Stimulated activated naive CD8-positive, alpha-beta T cell treated with anti-CD3 and anti-CD28 coated beads, Interleukin-15, Interleukin-2, amounts not matched to agents 100 U/mL and 50 U/mL, for 24 hours (primary cell): Measurements from ENCODE around the gene CCDC136.

Experiments used
- ATAC-seq: fragments of 150-1000 bp; cut with Tn5 transposase; one replicate; pipeline ENCODE4 v1.10.0; 2021
- DNase-seq: peaks from one replicate; pipeline ENCODE4 v3.0.0; 2021

Gene CCDC136

DNA sequence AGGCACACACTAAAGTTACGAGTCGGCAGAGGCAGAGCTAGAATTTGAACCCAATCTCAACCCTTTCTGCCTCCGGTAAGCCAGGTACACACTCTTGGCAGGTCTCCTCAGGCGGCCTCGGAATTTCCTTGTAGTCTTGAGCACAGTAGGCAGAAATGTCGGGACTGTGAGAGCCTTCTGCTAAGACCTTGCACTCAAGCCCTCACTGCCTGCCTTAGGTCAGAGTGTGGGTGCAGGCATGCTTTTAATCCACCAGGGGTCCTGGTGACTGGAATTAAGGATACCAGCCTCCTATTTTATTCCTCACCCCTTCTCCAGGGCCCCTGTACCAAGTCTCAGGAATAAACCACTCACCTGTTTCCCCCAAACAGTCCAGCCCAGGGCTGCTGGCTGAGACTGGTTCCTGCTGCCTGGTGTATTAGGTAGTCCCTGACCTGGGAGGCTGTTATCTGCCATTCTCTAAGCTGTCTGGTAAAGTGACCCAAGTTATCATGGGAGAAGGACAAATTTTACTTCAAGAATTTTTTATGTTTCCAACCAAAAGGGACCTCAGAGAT, 71.7 kb downstream of the CCDC136 start:
- DNase-seq (peak; percentile 54), ATAC-seq (peak; percentile 30)

DNA sequence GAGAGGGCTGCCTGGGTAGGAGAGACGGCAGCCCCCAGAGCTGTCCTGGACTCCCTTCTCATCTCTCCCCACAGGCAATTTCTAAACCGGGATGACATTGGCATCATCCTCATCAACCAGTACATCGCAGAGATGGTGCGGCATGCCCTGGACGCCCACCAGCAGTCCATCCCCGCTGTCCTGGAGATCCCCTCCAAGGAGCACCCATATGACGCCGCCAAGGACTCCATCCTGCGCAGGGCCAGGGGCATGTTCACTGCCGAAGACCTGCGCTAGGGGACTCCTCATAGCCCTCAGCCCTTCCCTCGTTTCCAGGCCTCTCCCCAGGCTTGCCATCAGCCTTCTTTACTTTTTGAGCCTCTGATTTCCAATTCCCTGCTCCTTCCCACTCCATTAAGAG, 73.5 kb downstream of the CCDC136 start:
- ATAC-seq (no peak), DNase-seq (no peak)

GRCh38 chr7:128865996-128866877, 74.5 kb downstream of the CCDC136 start:
- no peak for ATAC-seq
- no peak for DNase-seq

GRCh38 chr7:128867241-128867640, 75.5 kb downstream of the CCDC136 start:
- ATAC-seq (no peak), DNase-seq (no peak)

- no peak for DNase-seq
- no peak for ATAC-seq
Measured at GRCh38 chr7:128867842-128868623, 76.3 kb downstream of the CCDC136 start.

GRCh38 chr7:128868624-128869137, 76.9 kb downstream of the CCDC136 start:
- ATAC-seq (no peak), DNase-seq (no peak)

DNA sequence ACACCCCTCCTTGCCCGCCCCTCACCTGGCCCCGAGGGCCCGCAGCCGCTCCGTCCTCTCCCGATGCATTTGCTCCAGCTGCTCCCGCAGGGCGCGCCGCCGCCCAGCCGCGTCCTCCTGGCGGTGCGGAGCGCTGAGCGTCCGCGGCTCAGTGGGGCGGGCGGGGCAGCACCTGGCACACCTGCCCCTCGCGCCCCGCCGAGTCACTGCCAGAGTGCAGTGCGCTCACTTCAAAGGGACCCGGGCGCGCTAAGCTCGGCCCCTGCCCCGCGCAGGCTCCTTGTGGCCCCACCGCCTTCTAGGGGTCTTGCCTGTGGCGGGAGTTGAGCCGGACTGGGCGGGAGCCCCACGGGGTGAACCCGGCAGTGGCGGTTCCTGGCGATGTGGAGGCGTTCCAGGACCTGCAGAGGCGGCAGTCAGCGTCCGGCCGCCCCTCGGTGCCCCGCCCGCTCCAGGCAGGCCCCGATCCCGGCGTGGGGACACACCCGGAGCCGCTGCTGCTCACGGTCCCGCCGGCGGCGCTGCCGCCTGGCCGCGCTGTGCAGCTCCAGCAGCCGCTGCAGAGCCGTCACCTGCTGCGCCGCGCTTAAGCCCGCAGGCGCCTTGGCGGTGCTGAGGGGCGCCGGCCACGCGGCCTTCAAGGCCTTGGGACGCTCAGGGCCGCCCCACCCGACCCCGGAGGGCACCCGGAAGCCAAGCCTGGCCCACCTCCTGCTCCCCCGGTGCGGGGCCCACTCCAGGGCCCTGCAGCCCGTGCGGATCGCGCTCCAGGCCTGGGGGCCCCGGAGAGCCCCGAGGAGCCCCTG, 77.6 kb downstream of the CCDC136 start:
- DNase-seq (peak; percentile 55), ATAC-seq (peak; percentile 85)

GRCh38 chr7:128869944-128870285, 78.1 kb downstream of the CCDC136 start:
- DNase-seq (peak; percentile 47), ATAC-seq (peak; percentile 53)

DNA sequence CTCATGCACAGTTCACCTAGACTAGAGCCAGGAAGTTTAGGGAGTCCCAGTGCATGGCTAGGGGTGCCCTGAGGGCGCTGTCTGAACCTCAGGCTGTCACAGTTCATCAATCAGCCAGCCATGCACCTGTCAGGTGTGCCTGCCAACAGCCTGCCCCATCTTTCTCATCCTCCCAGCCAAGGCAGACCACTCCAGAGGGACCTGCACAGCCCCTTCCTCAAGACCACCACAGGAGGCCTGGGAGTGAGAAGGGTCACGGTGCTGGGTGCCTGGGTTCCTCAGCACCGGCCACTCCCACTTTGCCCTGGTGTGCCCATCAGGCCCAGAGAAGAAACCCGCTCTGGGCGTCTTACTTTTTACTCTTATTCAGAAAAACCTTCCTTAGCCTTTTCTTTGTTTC, 79.3 kb downstream of the CCDC136 start:
- ATAC-seq: no peak
- no peak for DNase-seq
